GF-D8 (cell line): ENCODE measurements around the gene HDAC4.

Experiments
- DNase-seq: peaks from one replicate; lab custom pipeline; 2025; lab: John Stamatoyannopoulos, UW

The HDAC4 gene

DNA sequence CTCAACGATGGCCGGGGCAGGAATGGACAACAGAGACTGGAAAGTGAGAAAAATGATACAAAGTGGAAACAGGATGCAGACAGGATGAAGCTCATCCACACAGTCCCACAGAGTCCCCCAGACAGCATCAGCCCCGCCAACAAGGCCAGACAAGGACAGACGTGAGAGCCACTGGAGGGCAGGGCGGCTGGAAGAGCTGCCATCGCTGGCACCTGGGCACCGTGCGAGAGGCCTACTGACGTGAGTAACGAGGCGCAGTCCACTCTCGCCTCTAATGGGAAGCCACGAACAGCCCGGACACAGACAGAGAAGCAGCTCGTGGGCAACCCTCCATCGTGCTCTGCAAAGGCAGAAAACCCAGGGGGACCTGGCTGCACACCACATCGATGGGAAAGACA lies 17.1 kb downstream of the HDAC4 start:
- no peak for DNase-seq

DNA sequence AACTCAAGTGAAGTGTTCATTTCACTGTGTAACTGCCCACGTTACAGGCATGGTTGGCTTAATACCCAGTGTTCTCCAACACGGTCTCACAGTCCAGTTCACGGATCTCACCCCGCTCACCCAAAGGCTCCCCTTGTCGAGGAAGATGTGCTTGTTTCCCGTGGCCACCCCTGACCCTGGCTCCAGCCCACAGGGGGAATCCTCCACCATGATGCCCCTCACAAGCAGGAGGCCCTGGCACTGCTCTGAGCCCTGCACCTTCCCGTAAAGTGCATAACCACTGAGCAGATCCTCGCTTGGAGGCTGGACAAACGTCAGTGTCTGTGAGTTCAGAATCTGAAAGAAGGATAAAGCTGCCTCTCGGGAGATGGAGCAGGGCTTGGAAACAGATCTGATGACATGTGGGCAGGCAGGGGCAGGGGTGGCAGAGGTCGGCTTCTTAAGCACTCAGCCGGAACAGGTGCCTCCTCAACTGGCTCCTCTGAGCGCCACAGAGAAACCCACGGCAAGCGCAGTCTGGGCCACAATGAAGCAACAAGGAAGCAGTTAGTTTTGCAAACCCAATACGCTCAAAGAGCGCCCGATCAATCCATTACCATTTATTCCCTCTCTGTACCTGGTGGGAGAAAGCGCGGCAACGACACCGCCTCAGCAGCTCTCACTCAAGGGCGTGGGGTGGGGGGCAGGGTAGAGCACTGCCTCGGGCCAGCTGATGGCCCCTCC lies 17.6 kb downstream of the HDAC4 start:
- DNase-seq = no peak

DNA sequence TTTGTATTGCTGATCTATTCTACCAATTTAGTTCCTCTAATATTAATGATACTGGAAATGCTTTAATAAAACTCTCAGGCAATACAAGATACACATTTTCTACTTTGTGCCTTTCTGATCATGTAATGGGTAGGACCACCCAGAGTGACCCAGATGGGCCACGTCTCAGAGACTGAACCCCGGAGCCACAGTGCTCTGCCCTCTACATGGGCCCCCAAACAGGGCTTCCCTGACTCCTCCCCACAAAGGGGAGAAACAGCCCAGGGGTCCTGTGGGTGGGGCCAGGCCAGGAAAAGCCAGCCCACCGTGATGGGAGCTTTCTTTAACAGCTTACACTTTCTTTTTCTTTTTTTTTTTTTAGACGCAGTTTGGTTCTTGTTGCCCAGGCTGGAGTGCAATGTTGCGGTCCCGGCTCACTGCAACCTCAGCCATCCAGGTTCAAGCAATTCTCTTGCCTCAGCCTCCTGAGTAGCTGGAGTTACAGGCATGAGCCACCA lies 18.4 kb downstream of the HDAC4 start:
- DNase-seq = no peak

DNA sequence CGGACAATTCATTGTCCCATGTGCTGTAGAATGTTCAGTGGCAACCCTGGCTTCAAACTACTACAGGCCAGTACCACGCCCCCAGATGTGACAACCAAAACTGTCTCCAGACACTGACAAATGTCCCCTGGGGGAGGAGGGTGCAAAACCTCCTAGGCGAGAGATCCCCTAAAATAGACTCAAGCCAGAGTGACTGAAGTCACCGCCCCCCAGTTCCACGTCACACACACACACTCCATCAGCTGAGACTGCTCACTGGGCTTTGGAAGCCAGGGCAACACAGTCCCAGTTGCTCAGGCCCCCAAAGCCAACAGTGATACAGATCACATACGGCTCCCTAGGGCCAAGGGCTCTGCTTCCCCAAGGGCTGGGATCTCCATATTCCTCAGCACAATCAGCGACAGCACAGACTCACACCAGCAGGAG lies 19.1 kb downstream of the HDAC4 start:
- no peak for DNase-seq

DNA sequence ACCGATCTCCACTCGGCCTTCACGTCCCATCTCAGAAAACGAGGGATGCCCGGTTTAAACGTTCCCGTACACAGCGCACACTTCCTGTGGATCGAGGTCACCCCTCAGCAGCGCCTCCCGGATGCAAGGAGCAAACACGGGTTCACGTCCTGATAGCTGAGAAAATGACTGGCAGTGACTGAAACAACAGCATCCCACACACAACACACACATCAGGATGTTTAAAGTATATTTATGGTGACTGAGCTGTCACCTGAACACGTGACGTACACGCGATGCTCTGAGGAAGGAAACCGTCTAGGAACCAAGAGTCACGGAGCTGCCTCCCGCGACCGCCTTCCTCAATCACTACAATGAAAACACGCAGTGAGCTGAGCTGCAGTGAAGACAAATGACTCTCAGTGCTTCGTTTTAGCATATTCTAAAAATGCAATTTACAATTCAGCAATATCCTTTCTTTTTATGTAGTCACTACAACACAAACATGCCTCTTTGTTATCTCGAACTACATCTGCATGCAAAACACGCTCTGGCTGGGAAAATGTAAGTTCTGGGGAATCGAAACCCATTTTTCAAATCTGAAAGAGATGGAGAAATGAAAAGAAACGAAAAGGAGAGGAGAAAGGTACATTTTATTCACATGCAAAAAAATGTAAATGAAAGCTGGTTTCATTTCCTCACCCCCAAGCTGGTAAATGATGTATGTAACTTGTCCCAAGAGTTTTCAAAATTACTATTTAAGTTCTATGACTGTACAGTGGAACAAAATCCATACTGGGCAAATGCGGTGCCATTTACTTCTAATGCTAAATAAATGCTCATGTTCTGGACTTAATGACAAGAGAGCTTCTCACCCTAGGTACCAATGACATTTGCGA lies 19.8 kb downstream of the HDAC4 start:
- DNase-seq = no peak

DNA sequence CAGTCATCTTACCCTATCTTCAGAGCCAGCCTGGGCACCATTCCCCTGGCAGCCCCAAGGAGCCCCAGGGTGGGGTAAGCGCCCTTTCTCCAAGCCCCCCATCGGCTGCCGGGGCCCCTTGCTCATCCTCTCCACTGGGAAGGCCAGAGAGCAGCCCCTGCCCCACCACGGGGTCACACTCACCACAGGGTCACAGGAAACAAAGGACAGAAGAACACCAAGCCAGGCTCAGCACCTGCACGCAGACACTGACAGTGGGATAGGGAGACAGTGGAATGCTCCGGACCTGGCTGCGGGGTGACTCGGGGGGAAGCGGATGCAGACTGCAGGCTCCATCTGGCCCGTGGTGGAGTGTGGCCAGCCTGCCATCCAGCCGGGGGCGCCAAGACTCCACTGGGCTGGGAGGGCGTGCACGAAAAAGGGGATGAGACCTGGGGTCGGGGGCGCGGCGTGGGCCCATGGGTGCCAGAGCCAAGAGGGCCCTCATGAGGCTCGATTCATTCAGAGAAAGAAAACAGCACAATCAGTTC lies 21.1 kb downstream of the HDAC4 start:
- no peak for DNase-seq

DNA sequence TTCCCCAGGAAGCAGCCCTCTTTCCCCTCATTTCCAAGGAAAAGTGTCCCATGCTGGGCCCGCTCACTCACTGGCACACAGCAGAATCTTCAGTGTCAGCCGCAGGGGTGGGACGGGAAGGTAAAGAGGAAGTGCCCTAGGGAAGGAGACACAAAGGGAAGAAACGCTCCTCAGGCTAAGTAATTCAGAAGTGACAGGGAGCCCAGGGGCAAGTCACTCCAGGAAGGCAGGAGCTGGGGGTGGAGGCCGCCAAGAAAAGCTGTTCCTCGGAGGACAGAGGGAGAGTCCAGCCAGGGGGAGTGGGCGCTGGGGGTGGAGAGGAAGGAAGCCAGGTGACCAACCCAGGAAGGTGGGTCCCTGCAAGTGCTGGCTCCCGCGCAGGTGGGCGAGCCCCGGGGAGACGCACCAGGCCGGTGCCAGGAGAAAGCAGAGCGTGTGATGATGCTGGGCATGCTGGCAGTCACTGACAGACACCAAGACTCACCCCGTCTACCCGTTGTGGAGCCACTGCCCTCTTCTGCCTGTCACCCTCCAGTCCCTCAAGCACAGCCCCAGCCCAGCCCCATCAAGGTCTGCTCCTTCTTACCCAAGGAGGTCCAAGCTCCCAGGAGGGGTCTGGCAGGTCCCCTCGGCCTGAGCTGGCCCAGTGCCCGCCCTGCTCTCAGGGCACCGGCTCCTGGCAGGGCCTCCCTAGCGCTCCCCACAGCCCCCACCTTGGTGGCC lies 21.7 kb downstream of the HDAC4 start:
- DNase-seq = no peak

DNA sequence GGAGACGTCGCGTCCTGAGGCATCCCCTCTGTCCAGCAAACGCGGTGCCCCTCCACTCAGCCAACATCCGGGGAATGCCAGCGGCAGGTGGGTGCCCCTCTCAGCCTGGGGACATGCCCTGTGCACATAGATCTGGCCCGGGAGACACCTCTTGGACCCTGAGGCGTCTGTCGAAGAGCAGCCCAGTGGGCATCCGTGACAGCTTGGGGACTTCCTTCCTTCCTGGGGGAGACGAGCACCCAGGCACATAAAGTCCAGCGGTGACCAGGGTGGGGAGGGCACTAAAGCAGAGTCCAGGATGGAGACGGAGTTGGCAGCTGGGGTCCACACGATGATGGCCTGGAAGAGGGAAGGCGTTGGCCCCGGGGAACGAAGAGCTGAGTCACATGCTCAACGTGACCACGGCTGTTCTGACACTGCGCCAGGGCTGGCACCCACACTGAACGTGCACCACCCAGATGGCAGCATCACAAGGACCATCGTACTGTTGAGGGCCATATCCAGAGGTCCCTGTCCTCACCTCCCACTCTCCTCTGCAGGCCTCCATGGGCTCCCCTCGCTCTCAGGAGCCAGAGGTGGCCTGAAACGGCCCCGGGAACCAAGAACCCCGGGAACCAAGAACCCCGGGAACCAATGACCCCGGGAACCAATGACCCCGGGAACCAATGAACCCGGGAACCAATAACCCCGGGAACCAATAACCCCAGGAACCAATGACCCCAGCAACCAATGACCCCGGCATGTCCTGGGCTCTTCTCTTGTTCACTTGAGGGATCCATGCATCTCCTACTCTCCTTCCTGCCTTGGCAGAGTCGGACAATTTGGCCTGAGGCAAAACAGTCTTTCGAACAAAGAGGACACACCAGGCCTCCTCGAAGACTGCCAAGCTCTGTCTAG lies 22.6 kb downstream of the HDAC4 start:
- DNase-seq = no peak

DNA sequence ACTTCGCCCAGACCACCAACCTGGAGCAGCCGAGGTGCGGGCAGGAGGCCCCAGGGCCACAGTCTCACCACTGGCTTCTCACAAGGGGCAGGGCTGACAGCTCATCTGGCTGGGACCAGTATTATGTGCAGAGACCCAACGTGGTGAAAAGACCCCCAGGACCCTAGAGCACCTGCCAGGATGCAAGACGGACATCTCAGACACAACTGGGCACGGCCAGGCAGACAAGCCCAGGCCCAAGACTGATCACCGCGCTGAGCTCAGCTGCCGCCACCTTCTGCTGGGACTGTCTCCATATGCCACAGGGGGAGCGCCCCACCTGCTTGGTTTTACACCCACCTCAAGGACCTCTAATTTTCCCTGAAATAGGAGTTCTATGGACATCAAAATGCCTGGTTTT lies 23.2 kb downstream of the HDAC4 start:
- DNase-seq = no peak

DNA sequence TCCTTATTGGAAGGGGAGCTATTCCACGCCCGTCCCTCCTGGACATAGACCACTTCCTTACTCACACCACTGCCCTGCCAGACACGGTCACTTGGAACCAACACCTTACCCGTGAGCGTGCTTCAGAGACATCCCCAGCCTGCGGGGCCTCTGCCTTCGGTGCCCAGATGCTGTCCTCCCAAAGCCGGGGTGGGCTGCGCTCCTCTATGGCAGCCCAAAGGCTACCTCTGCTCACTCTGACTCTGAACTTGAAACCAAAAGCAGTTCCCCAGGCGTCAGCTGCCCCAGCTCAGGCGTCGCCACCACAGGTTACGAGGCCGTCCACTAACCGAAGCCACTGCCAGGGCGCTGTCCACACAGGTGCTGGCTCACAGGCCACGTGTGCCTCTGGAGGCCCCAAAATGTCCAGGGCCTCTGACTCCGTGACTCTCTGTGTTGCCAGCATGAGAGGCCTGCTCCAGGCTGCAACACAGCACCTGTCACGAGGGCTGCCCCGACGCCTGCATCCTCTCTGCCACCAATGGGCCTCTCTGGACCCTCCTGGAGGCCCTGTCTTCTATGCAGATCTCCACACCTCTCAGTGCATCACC lies 23.8 kb downstream of the HDAC4 start:
- DNase-seq = no peak

DNA sequence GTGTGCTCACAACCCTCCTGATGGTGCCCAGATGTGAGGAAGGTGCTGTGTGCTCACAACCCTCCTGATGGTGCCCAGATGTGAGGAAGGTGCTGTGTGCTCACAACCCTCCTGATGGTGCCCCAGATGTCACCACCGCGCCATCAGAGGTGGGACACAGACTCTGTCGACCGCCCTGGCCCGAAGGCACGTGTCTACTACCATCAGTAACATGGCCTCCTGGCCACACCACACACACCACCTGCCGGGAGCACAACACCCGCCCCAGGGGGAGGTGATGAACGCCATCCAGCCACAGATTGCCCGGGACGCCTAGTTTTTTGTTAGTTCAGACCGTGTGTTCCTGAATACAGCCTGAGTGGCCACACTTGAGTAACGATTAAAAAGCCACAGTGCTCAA lies 24.5 kb downstream of the HDAC4 start:
- DNase-seq = no peak

DNA sequence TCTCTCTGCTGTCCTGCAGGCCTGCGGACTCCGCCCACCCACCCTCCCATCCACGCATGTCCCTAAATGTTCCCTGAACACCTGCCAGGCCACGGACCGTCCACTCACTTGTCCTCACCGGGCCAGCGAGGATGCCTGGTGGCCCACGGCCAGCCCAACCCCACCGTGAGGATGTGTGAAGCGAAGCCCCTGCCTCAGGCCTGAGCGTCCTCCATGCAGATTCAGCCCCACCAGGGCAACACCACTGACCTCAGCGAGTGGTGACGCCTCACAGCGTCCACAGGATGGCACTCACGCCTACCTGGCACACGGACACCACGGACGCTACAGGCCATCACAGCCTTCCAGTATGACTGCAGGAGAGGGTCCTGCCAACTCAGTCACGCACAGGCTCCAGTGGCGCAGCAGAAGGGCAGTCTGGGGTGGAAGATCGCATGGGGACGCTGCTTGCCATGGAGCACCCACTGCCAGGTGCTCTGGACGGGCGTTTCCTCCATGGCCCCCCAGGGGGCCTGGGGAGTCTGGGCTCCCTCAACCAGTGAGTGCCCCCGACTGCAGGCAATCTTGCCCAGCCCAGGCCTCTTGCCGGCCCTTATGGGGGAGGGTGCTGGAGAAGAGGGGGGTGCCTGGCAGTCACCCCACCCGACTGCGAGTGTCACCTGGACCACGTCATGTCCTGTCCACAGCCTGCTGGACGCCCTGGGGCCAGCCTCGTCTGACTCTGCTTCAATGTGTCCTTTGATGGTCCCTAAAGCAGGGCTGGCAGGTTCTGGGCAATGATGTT lies 25.4 kb downstream of the HDAC4 start:
- DNase-seq = no peak

DNA sequence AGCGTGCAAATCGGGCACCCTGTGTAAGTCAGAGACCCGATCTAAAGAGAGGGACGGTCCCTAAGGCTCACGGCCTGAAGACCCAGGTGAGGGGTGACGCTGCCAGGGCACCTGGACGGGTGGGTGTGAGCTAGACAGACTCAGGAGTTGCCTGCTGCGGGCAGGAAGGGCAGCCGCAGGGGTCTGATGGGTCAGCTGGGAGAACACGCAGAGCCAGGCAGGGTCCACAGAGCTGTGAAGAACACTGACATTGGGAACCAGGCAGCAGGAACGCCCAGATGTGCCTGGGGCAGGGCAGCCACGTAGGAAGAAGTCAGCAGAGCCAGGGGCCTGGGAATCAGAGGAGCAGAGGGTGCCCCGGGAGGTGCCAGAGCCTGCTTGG lies 25.9 kb downstream of the HDAC4 start:
- no peak for DNase-seq

DNA sequence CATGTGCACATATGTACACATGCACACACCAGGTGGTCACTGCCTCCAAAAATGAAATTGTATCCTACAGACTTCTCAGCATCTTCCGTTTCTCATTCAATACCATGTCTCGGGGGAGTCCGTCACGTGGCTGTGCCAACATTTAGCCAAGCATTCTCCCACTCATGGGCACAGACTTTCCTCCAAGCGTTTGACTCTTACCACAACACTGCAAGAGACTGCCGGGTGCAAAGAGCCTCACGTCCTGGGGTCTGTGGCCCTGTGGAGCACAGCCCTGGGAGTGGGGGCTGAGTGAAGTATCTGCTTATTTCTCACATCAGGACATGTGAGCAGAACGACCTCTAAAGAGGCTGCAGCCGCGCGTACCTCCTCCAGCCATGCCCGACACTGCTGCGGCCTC lies 28.0 kb downstream of the HDAC4 start:
- DNase-seq = no peak

DNA sequence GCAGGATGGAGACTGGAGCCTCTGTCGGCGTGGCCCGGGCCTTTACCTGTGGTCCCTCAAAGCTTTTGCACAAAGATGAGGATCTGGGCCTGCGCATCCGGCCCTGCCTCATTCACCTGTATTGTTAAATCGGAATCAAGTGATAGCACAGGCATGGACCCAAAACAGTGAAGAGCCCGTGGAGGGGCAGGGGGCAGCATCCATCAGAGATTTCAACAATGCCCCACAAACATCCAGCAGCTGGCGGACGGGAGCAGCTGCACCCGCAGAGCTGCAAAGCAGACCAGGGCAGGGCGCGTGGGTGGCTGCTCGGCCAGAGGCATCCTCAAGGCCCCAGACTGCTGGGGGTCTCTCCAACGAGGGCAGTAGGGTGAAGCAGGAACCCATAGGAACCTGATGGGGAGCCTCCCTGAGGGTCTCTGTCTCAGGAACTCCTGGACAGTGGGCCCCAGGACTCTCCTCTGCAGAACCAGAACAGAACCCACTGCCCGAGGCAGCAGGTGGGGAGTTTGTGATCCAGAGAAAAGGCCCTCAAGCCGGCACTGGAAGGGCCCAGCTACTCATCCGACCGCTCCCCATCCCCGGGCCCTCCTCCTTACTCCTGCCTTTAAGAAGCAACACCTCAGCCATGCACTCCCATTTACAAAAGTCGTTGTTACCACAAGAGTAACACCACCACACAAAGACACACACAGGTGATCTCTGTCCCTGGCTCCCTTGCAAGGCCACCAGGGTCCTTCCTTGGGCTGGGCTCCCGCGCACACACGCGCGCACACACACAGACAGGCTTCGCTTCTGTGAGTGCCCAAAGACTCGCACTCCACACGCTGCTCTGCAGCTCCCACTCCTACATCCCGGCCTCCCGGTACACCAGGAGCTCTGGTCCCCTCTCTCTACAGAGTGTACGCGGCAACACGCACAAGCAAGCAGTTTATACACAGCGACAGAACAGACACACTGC lies 28.8 kb downstream of the HDAC4 start:
- no peak for DNase-seq

DNA sequence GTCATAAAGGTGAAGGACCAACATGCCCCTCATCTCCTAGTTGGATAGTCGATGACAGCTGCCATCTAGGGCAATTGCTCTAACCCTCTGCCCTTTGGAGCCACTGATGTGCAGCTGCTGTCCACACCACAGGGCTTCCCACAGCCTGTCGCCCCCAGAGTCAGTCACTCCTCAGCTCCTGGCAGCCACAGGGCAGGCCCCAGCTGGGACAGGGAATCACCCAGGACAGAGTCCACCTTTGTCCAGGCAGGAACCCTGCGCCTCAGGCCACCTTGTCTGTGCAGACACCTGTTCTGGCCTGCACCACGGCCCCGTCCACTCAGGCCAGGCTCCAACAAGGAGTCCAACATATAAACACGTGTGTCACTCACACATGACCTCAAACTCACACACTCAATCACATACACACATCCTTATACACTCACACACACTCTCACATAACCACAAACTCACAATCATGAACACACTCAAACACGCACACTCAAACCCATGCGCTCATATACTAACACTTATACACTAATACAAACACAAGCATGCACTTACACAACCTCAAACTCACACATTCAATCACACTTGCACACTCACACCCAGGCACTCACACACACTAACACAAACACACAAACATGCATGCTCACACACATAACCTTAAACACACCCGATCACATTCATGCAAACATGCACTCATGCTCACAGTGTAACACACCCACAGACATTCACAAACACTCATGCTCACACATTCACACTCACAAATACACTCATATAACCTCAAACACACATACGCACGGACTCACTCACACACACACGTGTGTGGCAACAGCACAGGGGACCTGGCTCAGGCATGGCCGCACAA lies 29.7 kb downstream of the HDAC4 start:
- DNase-seq = no peak

DNA sequence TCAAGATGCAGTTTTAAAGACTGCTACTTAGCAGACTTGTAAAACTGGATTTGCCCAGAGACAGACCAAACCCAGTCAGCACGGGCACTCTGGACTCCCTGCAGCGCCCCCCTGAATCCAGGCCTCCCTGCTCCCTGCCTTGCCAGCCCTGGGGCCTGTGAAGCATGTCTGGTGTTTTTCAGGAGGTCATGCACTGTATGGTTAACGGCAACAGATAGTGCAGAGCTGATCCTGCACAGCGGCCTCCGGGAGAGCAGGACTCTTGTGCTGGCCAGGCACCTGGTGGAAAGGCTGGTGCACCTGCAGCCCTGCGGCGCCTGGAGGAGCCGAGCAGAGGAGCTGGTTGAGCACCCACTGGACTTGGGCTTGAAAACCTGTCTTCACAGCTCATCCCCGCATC lies 30.4 kb downstream of the HDAC4 start:
- DNase-seq = no peak

DNA sequence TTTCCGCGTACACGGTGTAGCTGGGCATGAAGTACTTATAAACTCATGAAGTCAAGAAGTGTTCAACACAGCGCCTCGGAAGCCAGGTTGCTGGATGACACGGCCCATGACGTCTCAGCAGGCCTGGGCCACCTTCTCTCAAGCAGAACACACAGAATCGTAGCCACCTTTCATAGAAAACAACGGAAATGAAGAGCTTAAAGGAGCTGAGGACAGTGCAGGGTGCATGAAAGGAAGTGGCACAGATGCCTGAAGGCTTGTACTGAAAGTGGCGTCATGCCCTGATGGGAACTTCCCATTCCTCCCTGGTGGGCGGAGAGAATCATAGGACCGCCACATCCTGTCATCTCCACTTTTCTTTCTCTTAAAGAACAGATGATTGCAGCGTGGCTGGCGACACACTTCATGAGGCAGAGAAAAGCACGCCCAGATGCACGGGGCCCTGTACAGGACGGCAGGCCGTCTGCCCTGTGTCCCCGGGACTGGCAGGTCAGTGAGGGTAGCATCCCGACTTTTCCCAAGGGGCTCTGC lies 31.1 kb downstream of the HDAC4 start:
- no peak for DNase-seq
